ENCODE results near the gene ATP6V0E1. TPM values are rescaled to one million over a fixed set of nuclear protein-coding genes. Genes with fewer than 3 reads are reported as not detected.
"Not testable (repeated sequence)": the region's sequence is repeated elsewhere in the genome, so short reads cannot be mapped to it uniquely, and the experiment has no call there.

Gene ATP6V0E1
- total RNA-seq, 2 experiments from 2014 or later, result 102 to 109 TPM

DNA sequence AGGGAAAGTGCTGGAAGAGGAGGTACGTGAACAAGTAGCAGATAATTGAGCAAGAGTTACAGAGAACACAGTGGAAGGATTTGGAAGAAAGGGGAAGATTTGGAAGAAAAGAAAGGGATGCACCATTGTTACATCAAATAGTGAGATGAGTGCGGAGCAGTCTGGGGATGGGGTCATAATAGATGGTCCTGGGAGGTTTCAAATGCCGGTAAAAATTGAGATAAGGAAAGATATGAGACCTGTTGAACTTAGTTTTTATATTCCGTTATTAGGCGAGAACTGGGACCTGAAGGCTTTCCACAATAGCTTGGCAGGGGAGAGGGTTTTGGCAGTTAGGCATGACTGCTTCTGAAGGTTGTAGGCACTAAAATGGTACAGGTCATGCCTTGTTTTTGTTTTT lies 20.9 kb downstream of the ATP6V0E1 start:
- Mint-ChIP-seq H3K36me3 (ENCODE audit: low read depth) (peaks cover 13% of the 10 kb centered on the region), H3K27ac (no peak overlapping the region), H3K4me1 (peaks cover 66% of the 10 kb centered on the region), H3K27me3 (no peaks in the 10 kb centered on the region), H3K4me3 (no peak overlapping the region), H3K9me3 (ENCODE audit: low read depth) (no peaks in the 10 kb centered on the region)
- ChIA-PET CTCF (interaction anchor here (0.6 to 1.3 kb wide), 5 partner anchors 10 to 162 kb away, joined by 3 to 4 read pairs (median 3); no protein-coding TSS in a partner anchor), POLR2A (no interaction called here)
- intact Hi-C loops (cut with DNase I, micrococcal nuclease), result no loop called here
- ATAC-seq (no peak), DNase-seq (no peak)

GRCh38 chr5:173010021-173010420 lies 26.4 kb downstream of the ATP6V0E1 start:
- ATAC-seq (peak; percentile 78), DNase-seq (peak; percentile 56)
- CTCF ChIA-PET, result interaction anchor here (0.7 to 2.8 kb wide), 3 partner anchors 25 to 244 kb away, joined by 3 to 9 read pairs (median 3); no protein-coding TSS in a partner anchor
- peak overlapping the region; percentile 47 for H3K27ac Mint-ChIP-seq
- no peak overlapping the region for H3K4me3 Mint-ChIP-seq
- intact Hi-C loops (cut with DNase I, micrococcal nuclease), result no loop called here
- peaks cover 44% of the 10 kb centered on the region for H3K4me1 Mint-ChIP-seq
- peaks cover 15% of the 10 kb centered on the region for H3K36me3 Mint-ChIP-seq (ENCODE audit: low read depth)
- POLR2A ChIA-PET, result interaction anchor here (0.8 kb wide), 1 partner anchor 25 kb away, joined by 5 read pairs; no protein-coding TSS in a partner anchor
- no peaks in the 10 kb centered on the region for H3K9me3 Mint-ChIP-seq (ENCODE audit: low read depth)
- H3K27me3 Mint-ChIP-seq, result no peaks in the 10 kb centered on the region

GRCh38 chr5:173010547-173011464 lies 27.2 kb downstream of the ATP6V0E1 start:
- Mint-ChIP-seq H3K4me3 (no peak overlapping the region), H3K27ac (peak overlapping the region; percentile 45), H3K9me3 (ENCODE audit: low read depth) (no peaks in the 10 kb centered on the region), H3K27me3 (no peaks in the 10 kb centered on the region), H3K36me3 (ENCODE audit: low read depth) (peaks cover 17% of the 10 kb centered on the region), H3K4me1 (peaks cover 52% of the 10 kb centered on the region)
- ChIA-PET POLR2A (interaction anchor here (0.8 kb wide), 1 partner anchor 25 kb away, joined by 5 read pairs; no protein-coding TSS in a partner anchor), CTCF (interaction anchor here (0.6 to 2.8 kb wide), 4 partner anchors 25 to 377 kb away, joined by 3 to 9 read pairs (median 3); no protein-coding TSS in a partner anchor)
- no peak for ATAC-seq
- intact Hi-C loops (cut with DNase I, micrococcal nuclease), result no loop called here
- DNase-seq, result no peak

DNA sequence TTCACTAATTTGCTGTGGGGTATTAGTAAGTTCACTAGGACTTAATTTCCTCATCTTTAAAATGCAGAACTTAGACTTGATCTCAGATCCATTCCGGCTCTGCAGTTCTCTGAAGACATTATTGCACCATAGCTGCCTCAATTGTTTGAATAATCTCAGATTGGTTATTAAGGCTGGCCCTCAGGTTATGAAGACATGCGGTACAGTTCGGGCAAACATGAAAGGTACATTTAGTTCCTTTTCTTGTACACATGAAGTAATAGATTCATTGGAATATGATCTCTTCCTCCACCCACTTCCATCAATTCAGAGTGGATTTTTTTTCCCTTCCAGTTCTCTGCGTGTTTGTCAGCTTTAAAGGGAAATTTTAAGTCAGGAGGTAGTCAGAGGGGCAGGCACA lies 28.0 kb downstream of the ATP6V0E1 start:
- Mint-ChIP-seq H3K27me3 (no peaks in the 10 kb centered on the region), H3K9me3 (ENCODE audit: low read depth) (no peaks in the 10 kb centered on the region), H3K36me3 (ENCODE audit: low read depth) (peaks cover 16% of the 10 kb centered on the region), H3K4me1 (peaks cover 58% of the 10 kb centered on the region), H3K4me3 (no peak overlapping the region), H3K27ac (peak overlapping the region; percentile 58)
- CTCF ChIA-PET, result interaction anchor here (0.5 to 2.8 kb wide), 2 partner anchors 24 to 825 kb away, joined by 3 to 9 read pairs; no protein-coding TSS in a partner anchor
- intact Hi-C loops (cut with DNase I, micrococcal nuclease), result no loop called here
- POLR2A ChIA-PET, result no interaction called here
- no peak for ATAC-seq
- no peak for DNase-seq

- no peaks in the 10 kb centered on the region for H3K27me3 Mint-ChIP-seq
- intact Hi-C loops (cut with DNase I, micrococcal nuclease), result no loop called here
- H3K27ac Mint-ChIP-seq, result no peak overlapping the region
- H3K36me3 Mint-ChIP-seq (ENCODE audit: low read depth), result peaks cover 19% of the 10 kb centered on the region
- ChIA-PET CTCF (interaction anchor here (1.9 kb wide), 1 partner anchor 17 kb away, joined by 4 read pairs; no protein-coding TSS in a partner anchor), POLR2A (no interaction called here)
- H3K4me1 Mint-ChIP-seq, result peaks cover 55% of the 10 kb centered on the region
- H3K9me3 Mint-ChIP-seq (ENCODE audit: low read depth), result no peaks in the 10 kb centered on the region
- ATAC-seq, result no peak
- no peak overlapping the region for H3K4me3 Mint-ChIP-seq
- no peak for DNase-seq
Observed at GRCh38 chr5:173012882-173013281, 29.3 kb downstream of the ATP6V0E1 start.

- intact Hi-C loops (cut with DNase I, micrococcal nuclease), result no loop called here
- POLR2A ChIA-PET, result interaction anchor here (0.6 kb wide), 1 partner anchor 130 kb away, joined by 4 read pairs; no protein-coding TSS in a partner anchor
- H3K27me3 Mint-ChIP-seq, result no peaks in the 10 kb centered on the region
- no peak for DNase-seq
- peak overlapping the region; percentile 7 for H3K27ac Mint-ChIP-seq
- no peak for ATAC-seq
- H3K4me3 Mint-ChIP-seq, result no peak overlapping the region
- no peaks in the 10 kb centered on the region for H3K9me3 Mint-ChIP-seq (ENCODE audit: low read depth)
- CTCF ChIA-PET, result interaction anchor here (0.8 to 1.4 kb wide), 2 partner anchors 10 to 21 kb away, joined by 4 read pairs; no protein-coding TSS in a partner anchor
- H3K36me3 Mint-ChIP-seq (ENCODE audit: low read depth), result peaks cover 21% of the 10 kb centered on the region
- peaks cover 57% of the 10 kb centered on the region for H3K4me1 Mint-ChIP-seq
Observed at GRCh38 chr5:173014671-173015070, 31.1 kb downstream of the ATP6V0E1 start.

DNA sequence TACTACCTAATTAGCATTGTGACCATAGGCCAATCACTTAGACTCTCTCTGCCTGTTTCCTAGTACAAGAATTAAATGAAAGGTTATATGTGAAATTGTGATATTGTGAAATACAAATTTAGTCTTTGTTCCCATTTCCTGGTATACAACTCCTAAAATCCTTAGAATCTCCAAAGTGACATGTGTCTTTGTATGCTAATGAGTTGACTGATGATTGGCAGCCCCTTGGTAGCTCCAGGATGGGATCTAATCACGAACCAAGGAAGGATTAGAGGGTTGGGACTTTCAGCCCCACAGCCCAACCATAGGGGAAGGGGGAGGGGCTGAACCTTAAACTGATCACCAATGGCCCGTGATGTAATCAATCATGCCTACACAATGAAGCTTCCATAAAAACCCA lies 31.6 kb downstream of the ATP6V0E1 start:
- ATAC-seq (no peak), DNase-seq (no peak)
- Mint-ChIP-seq H3K4me3 (no peak overlapping the region), H3K4me1 (peaks cover 51% of the 10 kb centered on the region), H3K27me3 (no peaks in the 10 kb centered on the region), H3K36me3 (ENCODE audit: low read depth) (peaks cover 26% of the 10 kb centered on the region), H3K27ac (no peak overlapping the region), H3K9me3 (ENCODE audit: low read depth) (no peaks in the 10 kb centered on the region)
- CTCF ChIA-PET, result interaction anchor here (0.8 to 1.4 kb wide), 2 partner anchors 11 to 21 kb away, joined by 4 read pairs; no protein-coding TSS in a partner anchor
- POLR2A ChIA-PET, result interaction anchor here (0.6 kb wide), 1 partner anchor 38 kb away, joined by 3 read pairs; no protein-coding TSS in a partner anchor
- intact Hi-C loops (cut with DNase I, micrococcal nuclease), result no loop called here

GRCh38 chr5:173015598-173016455 lies 32.3 kb downstream of the ATP6V0E1 start:
- ChIA-PET POLR2A (interaction anchor here (0.6 to 0.9 kb wide), 2 partner anchors 20 to 38 kb away, joined by 3 to 5 read pairs; no protein-coding TSS in a partner anchor), CTCF (interaction anchor here (0.8 to 1.4 kb wide), 6 partner anchors 12 to 42 kb away, joined by 3 to 4 read pairs (median 4); no protein-coding TSS in a partner anchor)
- Mint-ChIP-seq H3K4me3 (no peak overlapping the region), H3K9me3 (ENCODE audit: low read depth) (no peaks in the 10 kb centered on the region), H3K4me1 (peaks cover 45% of the 10 kb centered on the region), H3K27me3 (no peaks in the 10 kb centered on the region), H3K36me3 (ENCODE audit: low read depth) (peaks cover 29% of the 10 kb centered on the region), H3K27ac (peak overlapping the region; percentile 73)
- ATAC-seq (no peak), DNase-seq (no peak)
- intact Hi-C loops (cut with DNase I, micrococcal nuclease), result no loop called here

- Mint-ChIP-seq H3K36me3 (ENCODE audit: low read depth) (peaks cover 34% of the 10 kb centered on the region), H3K4me1 (peaks cover 41% of the 10 kb centered on the region), H3K27me3 (no peaks in the 10 kb centered on the region), H3K27ac (peak overlapping the region; percentile 73), H3K4me3 (no peak overlapping the region), H3K9me3 (ENCODE audit: low read depth) (no peaks in the 10 kb centered on the region)
- peak; percentile 84 for ATAC-seq
- intact Hi-C loops (cut with DNase I, micrococcal nuclease), result no loop called here
- ChIA-PET CTCF (interaction anchor here (0.6 to 1.1 kb wide), 5 partner anchors 13 to 41 kb away, joined by 3 to 4 read pairs (median 3); no protein-coding TSS in a partner anchor), POLR2A (interaction anchor here (0.9 kb wide), 1 partner anchor 19 kb away, joined by 5 read pairs; no protein-coding TSS in a partner anchor)
- DNase-seq, result no peak
Observed at GRCh38 chr5:173016598-173017046, 33.1 kb downstream of the ATP6V0E1 start.

GRCh38 chr5:173017087-173017486 lies 33.5 kb downstream of the ATP6V0E1 start:
- H3K27ac Mint-ChIP-seq, result peak overlapping the region; percentile 73
- peaks cover 34% of the 10 kb centered on the region for H3K36me3 Mint-ChIP-seq (ENCODE audit: low read depth)
- H3K9me3 Mint-ChIP-seq (ENCODE audit: low read depth); H3K4me3 Mint-ChIP-seq; DNase-seq; H3K27me3 Mint-ChIP-seq; intact Hi-C loops (cut with DNase I, micrococcal nuclease); POLR2A ChIA-PET; ATAC-seq: not testable (repeated sequence)
- CTCF ChIA-PET, result interaction anchor here (0.6 to 1.1 kb wide), 4 partner anchors 12 to 40 kb away, joined by 3 to 4 read pairs (median 4); no protein-coding TSS in a partner anchor
- peaks cover 38% of the 10 kb centered on the region for H3K4me1 Mint-ChIP-seq

Data from activated CD4-positive, alpha-beta T cell treated with anti-CD3 and anti-CD28 coated beads for 36 hours (primary cell).